NCI-H1436 treated with DMSO at 0.1 percent for 48 hours (cell line): ENCODE results near the gene MCC.

ENCODE experiments used
- DNase-seq: peaks from one replicate; lab custom pipeline; 2025; lab: John Stamatoyannopoulos, UW

MCC gene

GRCh38 chr5:113244966-113245365 is 243.3 kb downstream of the MCC start:
- no peak for DNase-seq

- no peak for DNase-seq
These were observed 244.9 kb downstream of the MCC start for GRCh38 chr5:113243349-113243664.

- no peak for DNase-seq
These were observed 245.5 kb downstream of the MCC start for GRCh38 chr5:113242481-113243348.

- DNase-seq: no peak
These were observed 247.1 kb downstream of the MCC start for GRCh38 chr5:113240951-113241726.

- DNase-seq: no peak
These were observed 248.2 kb downstream of the MCC start for GRCh38 chr5:113240032-113240431.

- DNase-seq: no peak
These were observed 250.4 kb downstream of the MCC start for GRCh38 chr5:113237893-113238292.

GRCh38 chr5:113236536-113237288 is 251.5 kb downstream of the MCC start:
- no peak for DNase-seq

GRCh38 chr5:113235884-113236283 is 252.4 kb downstream of the MCC start:
- no peak for DNase-seq

GRCh38 chr5:113234546-113234945 is 253.7 kb downstream of the MCC start:
- DNase-seq: no peak

GRCh38 chr5:113233606-113234005 is 254.6 kb downstream of the MCC start:
- DNase-seq: no peak

- no peak for DNase-seq
These were observed 255.6 kb downstream of the MCC start for GRCh38 chr5:113232667-113233066.

- no peak for DNase-seq
These were observed 256.0 kb downstream of the MCC start for GRCh38 chr5:113232221-113232620.

- no peak for DNase-seq
These were observed 256.6 kb downstream of the MCC start for GRCh38 chr5:113231653-113232000.

GRCh38 chr5:113230711-113231652 is 257.3 kb downstream of the MCC start:
- no peak for DNase-seq

- no peak for DNase-seq
These were observed 260.5 kb downstream of the MCC start for GRCh38 chr5:113227798-113228197.

GRCh38 chr5:113226116-113226736 is 262.0 kb downstream of the MCC start:
- DNase-seq: no peak

GRCh38 chr5:113225259-113225658 is 263.0 kb downstream of the MCC start:
- DNase-seq: no peak

GRCh38 chr5:113224605-113225065 is 263.6 kb downstream of the MCC start:
- DNase-seq: no peak

- DNase-seq: no peak
These were observed 264.2 kb downstream of the MCC start for GRCh38 chr5:113223831-113224604.

GRCh38 chr5:113223315-113223714 is 264.9 kb downstream of the MCC start:
- no peak for DNase-seq
